GM19023 (cell line): Measurements from ENCODE around the gene AGPAT4.
"Not testable (repeated sequence)": the region's sequence is repeated elsewhere in the genome, so short reads cannot be mapped to it uniquely, and the experiment has no call there.

Source experiments
- ATAC-seq: cut with Tn5 transposase; IDR thresholded peaks from one replicate; pipeline ENCODE4 v1.9.1; 2021; ENCODE audit warnings: mild to moderate bottlenecking, moderate library complexity; ENCODE audit not compliant: unreplicated experiment

Gene AGPAT4

GRCh38 chr6:161210857-161211256, 63.0 kb downstream of the AGPAT4 start:
- ATAC-seq, result no peak

- ATAC-seq, result no peak
These were observed 66.7 kb downstream of the AGPAT4 start for GRCh38 chr6:161207200-161207599.

- no peak for ATAC-seq
These were observed 68.8 kb downstream of the AGPAT4 start for GRCh38 chr6:161204866-161205557.

GRCh38 chr6:161200610-161201370, 73.1 kb downstream of the AGPAT4 start:
- ATAC-seq, result no peak

- ATAC-seq, result no peak
These were observed 74.0 kb downstream of the AGPAT4 start for GRCh38 chr6:161199850-161200249.

GRCh38 chr6:161198783-161199460, 74.9 kb downstream of the AGPAT4 start:
- no peak for ATAC-seq

GRCh38 chr6:161198176-161198575, 75.7 kb downstream of the AGPAT4 start:
- no peak for ATAC-seq

GRCh38 chr6:161195386-161195785, 78.5 kb downstream of the AGPAT4 start:
- ATAC-seq, result no peak

- no peak for ATAC-seq
These were observed 79.5 kb downstream of the AGPAT4 start for GRCh38 chr6:161194374-161194773.

- no peak for ATAC-seq
These were observed 81.0 kb downstream of the AGPAT4 start for GRCh38 chr6:161192636-161193411.

- ATAC-seq, result no peak
These were observed 82.2 kb downstream of the AGPAT4 start for GRCh38 chr6:161191671-161192070.

GRCh38 chr6:161191007-161191406, 82.9 kb downstream of the AGPAT4 start:
- ATAC-seq, result no peak

GRCh38 chr6:161189891-161190290, 84.0 kb downstream of the AGPAT4 start:
- no peak for ATAC-seq

- no peak for ATAC-seq
These were observed 85.1 kb downstream of the AGPAT4 start for GRCh38 chr6:161188547-161189465.

GRCh38 chr6:161186173-161186769, 87.6 kb downstream of the AGPAT4 start:
- ATAC-seq, result no peak

GRCh38 chr6:161181121-161181520, 92.7 kb downstream of the AGPAT4 start:
- no peak for ATAC-seq

GRCh38 chr6:161178155-161178554, 95.7 kb downstream of the AGPAT4 start:
- not testable (repeated sequence) for ATAC-seq

GRCh38 chr6:161176428-161176827, 97.4 kb downstream of the AGPAT4 start:
- not testable (repeated sequence) for ATAC-seq

GRCh38 chr6:161172769-161173168, 101.1 kb downstream of the AGPAT4 start:
- not testable (repeated sequence) for ATAC-seq

GRCh38 chr6:161171207-161171606, 102.7 kb downstream of the AGPAT4 start:
- no peak for ATAC-seq
